ENCODE results near the gene ELF1. TPM values are rescaled to one million over a fixed set of nuclear protein-coding genes. Genes with fewer than 3 reads are reported as not detected.

Gene ELF1
- total and polyA plus RNA-seq, 2 donors (not counting 3 experiments of a cell fraction or from before 2014, with no cell fraction given), result 31.8 to 61.2 TPM

- TSS peak; percentile 27 for BruUV-seq (replicated peaks)
- FAIRE-seq, result no peak
- H3K4me1 ChIP-seq (ENCODE audit: control insufficient read depth, extremely low read depth, insufficient read depth, low read length), result peaks cover 44% of the 10 kb centered on the region
- H3K27me3 ChIP-seq (ENCODE audit: control insufficient read depth in 2 of 2, insufficient read depth in 2 of 2, low read length in 2 of 2), result no peaks in the 10 kb centered on the region
- DNase-seq (ENCODE audit: low read depth, low spot score), result peak; percentile 90
- CTCF ChIA-PET, result interaction anchor here (0.9 to 2.3 kb wide), 8 partner anchors 14 to 239 kb away, joined by 3 to 8 read pairs (median 5); partner anchors contain the start of gene ELF1
- H3K4me2 ChIP-seq (ENCODE audit: insufficient read depth, low read length), result peak overlapping the region; percentile 94
- H3K79me2 ChIP-seq (ENCODE audit: control insufficient read depth, insufficient read depth, low read length), result peaks cover 60% of the 10 kb centered on the region
- H4K20me1 ChIP-seq (replicated peaks; ENCODE audit: control insufficient read depth, extremely low read depth, insufficient read depth, low read length), result no peaks in the 10 kb centered on the region
- intact Hi-C loops (cut with micrococcal nuclease), result loop anchor here (1.0 to 10.0 kb wide), 7 partner anchors 72 to 902 kb away; partner anchors contain the start of genes KBTBD6, MRPS31, NAA16 and VWA8
- POLR2A ChIA-PET, result interaction anchor here (1.0 to 1.2 kb wide), 3 partner anchors 10 to 172 kb away, joined by 4 to 5 read pairs (median 4); no protein-coding TSS in a partner anchor
- H3K36me3 ChIP-seq (ENCODE audit: control insufficient read depth in 2 of 2, extremely low read depth in 1 of 2, insufficient read depth in 2 of 2, low read length in 2 of 2), result no peaks in the 10 kb centered on the region
- no peaks in the 10 kb centered on the region for H3K9me1 ChIP-seq (replicated peaks; ENCODE audit: control insufficient read depth, extremely low read depth, insufficient read depth, low read length)
- peak overlapping the region; percentile 93 for H3K27ac ChIP-seq (ENCODE audit: insufficient read depth, low read depth, low read length)
- TF ChIP-seq CTCF (IDR thresholded peaks at IDR 0.05; ENCODE audit: extremely low read depth in 1 of 2, insufficient read depth in 1 of 2, low read depth in 1 of 2, low read length in 2 of 2) (peak; percentile 11 to 40), MAX (IDR thresholded peaks at IDR 0.05; ENCODE audit: insufficient read depth, insufficient read length) (no peak), FOS (IDR thresholded peaks at IDR 0.05; ENCODE audit: borderline replicate concordance, insufficient read depth, low read length) (no peak), JUN (IDR thresholded peaks at IDR 0.05; ENCODE audit: borderline replicate concordance, insufficient read depth, insufficient read length, low read depth) (no peak), MYC (IDR thresholded peaks at IDR 0.05; ENCODE audit: low read depth, low read length) (no peak), GATA2 (IDR thresholded peaks at IDR 0.05; ENCODE audit: insufficient read depth, insufficient read length, low read depth, low read length) (peak; percentile 15), POLR2A (IDR thresholded peaks at IDR 0.05; ENCODE audit: low read depth, low read length) (peak; percentile 30), POLR2AphosphoS5 (IDR thresholded peaks at IDR 0.05; ENCODE audit: insufficient read depth, low read depth, low read length) (peak; percentile 45), EZH2 (IDR thresholded peaks at IDR 0.05; ENCODE audit: borderline replicate concordance, low read depth, low read length, severe bottlenecking) (no peak)
- dilution Hi-C loops (cut with MboI; ENCODE audit: extremely low pct_ligation_motif_present, low sequenced_read_pairs), result no loop called here
- H3K9me3 ChIP-seq (replicated peaks; ENCODE audit: control insufficient read depth, insufficient read depth, low read length), result no peaks in the 10 kb centered on the region
- peak overlapping the region; percentile 37 for H2AFZ ChIP-seq (ENCODE audit: low read depth, low read length)
- peak overlapping the region; percentile 56 to 96 (median 71) for H3K4me3 ChIP-seq (replicated peaks in 1 of 3; ENCODE audit: insufficient read depth in 1 of 3, low read depth in 1 of 3, low read length in 3 of 3)
- peak overlapping the region; percentile 93 for H3K9ac ChIP-seq (replicated peaks; ENCODE audit: extremely low read depth, insufficient read depth, low read length)
Measured at GRCh38 chr13:41060082-41060723, 41.1 kb upstream of the ELF1 start.
